ENCODE measurements around the gene AGMO. TPM values are rescaled to one million over a fixed set of nuclear protein-coding genes. Genes with fewer than 3 reads are reported as not detected.
"Not testable (repeated sequence)": the region's sequence is repeated elsewhere in the genome, so short reads cannot be mapped to it uniquely, and the experiment has no call there.

Gene AGMO
- total RNA-seq, 2 experiments from 2014 or later, result not detected

- Mint-ChIP-seq H3K4me3 (no peak overlapping the region), H3K27ac (no peak overlapping the region), H3K9me3 (ENCODE audit: low read depth) (peaks cover 15% of the 10 kb centered on the region), H3K27me3 (no peaks in the 10 kb centered on the region), H3K36me3 (ENCODE audit: low read depth) (no peaks in the 10 kb centered on the region), H3K4me1 (no peaks in the 10 kb centered on the region)
- intact Hi-C loops (cut with DNase I, micrococcal nuclease), result no loop called here
- ATAC-seq (no peak), DNase-seq (no peak)
- ChIA-PET POLR2A (no interaction called here), CTCF (no interaction called here)
These were observed 37.7 kb downstream of the AGMO start for GRCh38 chr7:15524077-15524476.

- DNase-seq; CTCF ChIA-PET; intact Hi-C loops (cut with DNase I, micrococcal nuclease); ATAC-seq; H3K27me3 Mint-ChIP-seq; POLR2A ChIA-PET; H3K4me3 Mint-ChIP-seq; H3K36me3 Mint-ChIP-seq (ENCODE audit: low read depth); H3K27ac Mint-ChIP-seq; H3K4me1 Mint-ChIP-seq: not testable (repeated sequence)
- H3K9me3 Mint-ChIP-seq (ENCODE audit: low read depth), result peaks cover 26% of the 10 kb centered on the region
These were observed 44.0 kb downstream of the AGMO start for GRCh38 chr7:15517865-15518264.

GRCh38 chr7:15515252-15515651 lies 46.6 kb downstream of the AGMO start:
- intact Hi-C loops (cut with DNase I, micrococcal nuclease), result no loop called here
- Mint-ChIP-seq H3K4me3 (no peak overlapping the region), H3K36me3 (ENCODE audit: low read depth) (no peaks in the 10 kb centered on the region), H3K27me3 (no peaks in the 10 kb centered on the region), H3K27ac (no peak overlapping the region), H3K9me3 (ENCODE audit: low read depth) (peaks cover 16% of the 10 kb centered on the region), H3K4me1 (no peaks in the 10 kb centered on the region)
- ChIA-PET POLR2A (no interaction called here), CTCF (no interaction called here)
- ATAC-seq, result no peak
- DNase-seq, result no peak

- CTCF ChIA-PET, result no interaction called here
- Mint-ChIP-seq H3K4me3 (no peak overlapping the region), H3K36me3 (ENCODE audit: low read depth) (no peaks in the 10 kb centered on the region), H3K27ac (no peak overlapping the region), H3K27me3 (no peaks in the 10 kb centered on the region), H3K4me1 (no peaks in the 10 kb centered on the region), H3K9me3 (ENCODE audit: low read depth) (peaks cover 1% of the 10 kb centered on the region)
- POLR2A ChIA-PET, result no interaction called here
- intact Hi-C loops (cut with DNase I, micrococcal nuclease), result no loop called here
- ATAC-seq (no peak), DNase-seq (no peak)
These were observed 53.6 kb downstream of the AGMO start for GRCh38 chr7:15508258-15508657.

GRCh38 chr7:15507708-15508107 lies 54.1 kb downstream of the AGMO start:
- Mint-ChIP-seq H3K27ac (no peak overlapping the region), H3K9me3 (ENCODE audit: low read depth) (peaks cover 1% of the 10 kb centered on the region), H3K36me3 (ENCODE audit: low read depth) (no peaks in the 10 kb centered on the region), H3K4me1 (no peaks in the 10 kb centered on the region), H3K27me3 (no peaks in the 10 kb centered on the region), H3K4me3 (no peak overlapping the region)
- intact Hi-C loops (cut with DNase I, micrococcal nuclease), result no loop called here
- POLR2A ChIA-PET, result no interaction called here
- CTCF ChIA-PET, result no interaction called here
- DNase-seq, result no peak
- no peak for ATAC-seq

GRCh38 chr7:15507171-15507570 lies 54.6 kb downstream of the AGMO start:
- DNase-seq (no peak), ATAC-seq (no peak)
- no peak overlapping the region for H3K27ac Mint-ChIP-seq
- intact Hi-C loops (cut with DNase I, micrococcal nuclease), result no loop called here
- no peaks in the 10 kb centered on the region for H3K27me3 Mint-ChIP-seq
- H3K9me3 Mint-ChIP-seq (ENCODE audit: low read depth), result peaks cover 1% of the 10 kb centered on the region
- no peaks in the 10 kb centered on the region for H3K36me3 Mint-ChIP-seq (ENCODE audit: low read depth)
- H3K4me1 Mint-ChIP-seq, result no peaks in the 10 kb centered on the region
- ChIA-PET POLR2A (no interaction called here), CTCF (no interaction called here)
- H3K4me3 Mint-ChIP-seq, result no peak overlapping the region

- no peaks in the 10 kb centered on the region for H3K27me3 Mint-ChIP-seq
These were observed 56.1 kb downstream of the AGMO start for GRCh38 chr7:15505761-15506160.

GRCh38 chr7:15504351-15504750 lies 57.5 kb downstream of the AGMO start:
- Mint-ChIP-seq H3K4me3 (no peak overlapping the region), H3K9me3 (ENCODE audit: low read depth) (peaks cover 2% of the 10 kb centered on the region), H3K36me3 (ENCODE audit: low read depth) (no peaks in the 10 kb centered on the region), H3K4me1 (no peaks in the 10 kb centered on the region), H3K27ac (no peak overlapping the region), H3K27me3 (no peaks in the 10 kb centered on the region)
- DNase-seq (no peak), ATAC-seq (no peak)
- POLR2A ChIA-PET, result no interaction called here
- CTCF ChIA-PET, result no interaction called here
- intact Hi-C loops (cut with DNase I, micrococcal nuclease), result no loop called here

More at GRCh38 chr7:15505761-15506160, 56.1 kb downstream of the AGMO start:
- H3K27ac Mint-ChIP-seq, result no peak overlapping the region
- H3K36me3 Mint-ChIP-seq (ENCODE audit: low read depth), result no peaks in the 10 kb centered on the region
- H3K4me3 Mint-ChIP-seq, result no peak overlapping the region
- ChIA-PET CTCF (no interaction called here), POLR2A (no interaction called here)
- intact Hi-C loops (cut with DNase I, micrococcal nuclease), result no loop called here
- DNase-seq (no peak), ATAC-seq (no peak)
- no peaks in the 10 kb centered on the region for H3K9me3 Mint-ChIP-seq (ENCODE audit: low read depth)
- no peaks in the 10 kb centered on the region for H3K4me1 Mint-ChIP-seq

GRCh38 chr7:15503603-15504290 lies 58.1 kb downstream of the AGMO start:
- CTCF ChIA-PET, result no interaction called here
- intact Hi-C loops (cut with DNase I, micrococcal nuclease), result no loop called here

GRCh38 chr7:15498465-15498864 lies 63.4 kb downstream of the AGMO start:
- H3K4me3 Mint-ChIP-seq, result no peak overlapping the region
- POLR2A ChIA-PET, result no interaction called here
- no peaks in the 10 kb centered on the region for H3K36me3 Mint-ChIP-seq (ENCODE audit: low read depth)
- DNase-seq (no peak), ATAC-seq (no peak)
- intact Hi-C loops (cut with DNase I, micrococcal nuclease), result no loop called here
- CTCF ChIA-PET, result no interaction called here
- no peaks in the 10 kb centered on the region for H3K27me3 Mint-ChIP-seq
- H3K4me1 Mint-ChIP-seq, result no peaks in the 10 kb centered on the region
- H3K9me3 Mint-ChIP-seq (ENCODE audit: low read depth), result peaks cover 2% of the 10 kb centered on the region
- no peak overlapping the region for H3K27ac Mint-ChIP-seq

More at GRCh38 chr7:15503603-15504290, 58.1 kb downstream of the AGMO start:
- no peak for ATAC-seq
- Mint-ChIP-seq H3K9me3 (ENCODE audit: low read depth) (peaks cover 2% of the 10 kb centered on the region), H3K36me3 (ENCODE audit: low read depth) (no peaks in the 10 kb centered on the region), H3K4me1 (no peaks in the 10 kb centered on the region), H3K27me3 (no peaks in the 10 kb centered on the region), H3K4me3 (no peak overlapping the region), H3K27ac (no peak overlapping the region)
- DNase-seq, result no peak
- POLR2A ChIA-PET, result no interaction called here

- Mint-ChIP-seq H3K36me3 (ENCODE audit: low read depth) (no peaks in the 10 kb centered on the region), H3K4me1 (no peaks in the 10 kb centered on the region), H3K4me3 (no peak overlapping the region), H3K27ac (no peak overlapping the region), H3K9me3 (ENCODE audit: low read depth) (no peaks in the 10 kb centered on the region), H3K27me3 (no peaks in the 10 kb centered on the region)
- DNase-seq (no peak), ATAC-seq (no peak)
- intact Hi-C loops (cut with DNase I, micrococcal nuclease), result no loop called here
- POLR2A ChIA-PET, result no interaction called here
- CTCF ChIA-PET, result no interaction called here
These were observed 66.6 kb downstream of the AGMO start for GRCh38 chr7:15495170-15495569.

- no peak for DNase-seq
- H3K27ac Mint-ChIP-seq, result no peak overlapping the region
- H3K36me3 Mint-ChIP-seq (ENCODE audit: low read depth), result no peaks in the 10 kb centered on the region
- no peak overlapping the region for H3K4me3 Mint-ChIP-seq
- ChIA-PET CTCF (no interaction called here), POLR2A (no interaction called here)
- intact Hi-C loops (cut with DNase I, micrococcal nuclease), result no loop called here
- no peak for ATAC-seq
- no peaks in the 10 kb centered on the region for H3K4me1 Mint-ChIP-seq
- no peaks in the 10 kb centered on the region for H3K9me3 Mint-ChIP-seq (ENCODE audit: low read depth)
- no peaks in the 10 kb centered on the region for H3K27me3 Mint-ChIP-seq
These were observed 67.1 kb downstream of the AGMO start for GRCh38 chr7:15494711-15495110.

GRCh38 chr7:15491361-15491760 lies 70.5 kb downstream of the AGMO start:
- no peaks in the 10 kb centered on the region for H3K36me3 Mint-ChIP-seq (ENCODE audit: low read depth)
- H3K27me3 Mint-ChIP-seq, result no peaks in the 10 kb centered on the region
- CTCF ChIA-PET, result no interaction called here

More at GRCh38 chr7:15491361-15491760, 70.5 kb downstream of the AGMO start:
- intact Hi-C loops (cut with DNase I, micrococcal nuclease), result no loop called here
- Mint-ChIP-seq H3K4me1 (no peaks in the 10 kb centered on the region), H3K4me3 (no peak overlapping the region), H3K27ac (no peak overlapping the region), H3K9me3 (ENCODE audit: low read depth) (no peaks in the 10 kb centered on the region)
- DNase-seq (no peak), ATAC-seq (no peak)
- POLR2A ChIA-PET, result no interaction called here
